Testis (tissue), 3 donors: ENCODE measurements around the gene HNRNPF. TPM values are rescaled to one million over a fixed set of nuclear protein-coding genes. Genes with fewer than 3 reads are reported as not detected.

Experiments used
- DNase-seq: peaks from one replicate; pipeline ENCODE4 v3.0.0-alpha.2; 2019
- H3K27ac ChIP-seq, 2 donors: fragments of 200-600 bp; sonication (generic); one replicate each; pipeline ENCODE4 v1.5.1; 2019
- H3K27me3 ChIP-seq: fragments of 200-600 bp; sonication (generic); one replicate; pipeline ENCODE4 v1.5.1; 2019
- H3K36me3 ChIP-seq: fragments of 200-600 bp; sonication (generic); one replicate; pipeline ENCODE4 v1.5.1; 2017; ENCODE audit warnings: low read depth; ENCODE audit errors: missing control alignments
- H3K4me1 ChIP-seq: fragments of 200-600 bp; sonication (generic); one replicate; pipeline ENCODE4 v1.5.1; 2019
- H3K4me3 ChIP-seq, 2 donors: fragments of 200-600 bp; sonication (generic); one replicate each; pipeline ENCODE4 v1.5.1; 2017 to 2019
- H3K9me3 ChIP-seq: fragments of 200-600 bp; sonication (generic); one replicate; pipeline ENCODE4 v1.5.1; 2017
- CTCF ChIP-seq, 3 experiments: fragments of 450-650 bp in 2 of 3; fragments of 200-600 bp in 1 of 3; sonication (generic) in 1 of 3; IDR thresholded peaks; one replicate each; pipeline ENCODE4 v1.5.1; 2016 to 2019; ENCODE audit warnings: antibody characterized with exemption in 3 of 3, mild to moderate bottlenecking in 2 of 3, moderate library complexity in 1 of 3
- POLR2A ChIP-seq: fragments of 450-650 bp; IDR thresholded peaks from one replicate; pipeline ENCODE4 v1.6.1; 2017; ENCODE audit warnings: antibody characterized with exemption, mild to moderate bottlenecking, moderate library complexity
- WGBS, 2 donors: methylation state at CpG; one replicate each; pipeline ENCODE4 v1.1.5; 2018; 5-methylcytosine and 5-hydroxymethylcytosine counted together
- intact Hi-C: fragments of 100-400 bp; cut with DNase I; formaldehyde crosslinking; loops from one replicate; pipeline ENCODE4 v1.15.1; 2023; ENCODE audit warnings: low total_unique reads
- polyA plus RNA-seq: library from polyadenylated mRNA; stranded (reverse); fragments of 350-450 nt; fragmentation: Illumina TruSeq; extraction: RNeasy Lipid Tissue Mini Kit (QIAGEN cat#74804); gene quantifications from one replicate; pipeline ENCODE4 v1.2.3, GENCODE V29; 2014; ENCODE audit warnings: low read depth, low replicate concordance; ENCODE audit not compliant: insufficient read depth
- total RNA-seq, 2 donors: library from RNA; depleted of rRNA; stranded (reverse); fragments of >200 nt; gene quantifications; one replicate each; pipeline ENCODE4 v1.2.3, GENCODE V29; 2016

The HNRNPF gene
- total and polyA plus RNA-seq, 3 donors from 2014 or later = 120 to 232 (median 159) TPM

GRCh38 chr10:43353495-43354329 lies 55.3 kb downstream of the HNRNPF start:
- no peaks in the 10 kb centered on the region for H3K27me3 ChIP-seq
- intact Hi-C loops = no loop called here
- no peaks in the 10 kb centered on the region for H3K9me3 ChIP-seq
- no peak for DNase-seq
- H3K4me3 ChIP-seq = no peak overlapping the region
- TF ChIP-seq POLR2A (no peak), CTCF (IDR thresholded peaks at IDR 0.05) (no peak)
- WGBS, 2 donors = 50 to 52% methylated on average over 3 of the region's 3 CpGs
- no peaks in the 10 kb centered on the region for H3K36me3 ChIP-seq
- H3K4me1 ChIP-seq = no peaks in the 10 kb centered on the region
- H3K27ac ChIP-seq = no peak overlapping the region

GRCh38 chr10:43352951-43353350 lies 56.0 kb downstream of the HNRNPF start:
- H3K27me3 ChIP-seq = no peaks in the 10 kb centered on the region
- whole genome bisulfite sequencing, 2 donors = 74 to 77% methylated on average over 7 of the region's 7 CpGs
- no peaks in the 10 kb centered on the region for H3K4me1 ChIP-seq
- H3K36me3 ChIP-seq = no peaks in the 10 kb centered on the region
- H3K4me3 ChIP-seq = no peak overlapping the region
- TF ChIP-seq POLR2A (no peak), CTCF (IDR thresholded peaks at IDR 0.05) (no peak)
- no peaks in the 10 kb centered on the region for H3K9me3 ChIP-seq
- H3K27ac ChIP-seq = no peak overlapping the region
- DNase-seq = no peak
- intact Hi-C loops = no loop called here

GRCh38 chr10:43351301-43351700 lies 57.7 kb downstream of the HNRNPF start:
- H3K27me3 ChIP-seq = no peaks in the 10 kb centered on the region
- DNase-seq = no peak
- 26 to 53% methylated on average over 3 to 14 of the region's 14 CpGs for WGBS, 2 donors
- H3K4me1 ChIP-seq = no peaks in the 10 kb centered on the region
- no peaks in the 10 kb centered on the region for H3K9me3 ChIP-seq
- H3K4me3 ChIP-seq = no peak overlapping the region
- H3K27ac ChIP-seq = no peak overlapping the region
- no peak for TF ChIP-seq POLR2A
- TF ChIP-seq CTCF (IDR thresholded peaks at IDR 0.05) = no peak
- no peaks in the 10 kb centered on the region for H3K36me3 ChIP-seq
- intact Hi-C loops = no loop called here

GRCh38 chr10:43350686-43351085 lies 58.3 kb downstream of the HNRNPF start:
- H3K27me3 ChIP-seq = no peaks in the 10 kb centered on the region
- H3K36me3 ChIP-seq = no peaks in the 10 kb centered on the region
- no peak for DNase-seq
- H3K27ac ChIP-seq = no peak overlapping the region
- intact Hi-C loops = no loop called here
- H3K4me1 ChIP-seq = no peaks in the 10 kb centered on the region
- H3K4me3 ChIP-seq = no peak overlapping the region
- WGBS, 2 donors = 16 to 50% methylated on average over 28 to 34 of the region's 34 CpGs
- TF ChIP-seq CTCF (IDR thresholded peaks at IDR 0.05) (no peak), POLR2A (no peak)
- H3K9me3 ChIP-seq = no peaks in the 10 kb centered on the region

- no peak overlapping the region for H3K4me3 ChIP-seq
- no peak for TF ChIP-seq CTCF (IDR thresholded peaks at IDR 0.05)
- TF ChIP-seq POLR2A = no peak
- 66 to 75% methylated on average over 4 to 7 of the region's 7 CpGs for WGBS, 2 donors
- intact Hi-C loops = no loop called here
- H3K27ac ChIP-seq = no peak overlapping the region
- H3K27me3 ChIP-seq = no peaks in the 10 kb centered on the region
- no peaks in the 10 kb centered on the region for H3K4me1 ChIP-seq
- no peaks in the 10 kb centered on the region for H3K36me3 ChIP-seq
- no peaks in the 10 kb centered on the region for H3K9me3 ChIP-seq
- no peak for DNase-seq
Measured at GRCh38 chr10:43350156-43350555, 58.8 kb downstream of the HNRNPF start.
